HPDE6-E6E7 (cell line): ENCODE results near the gene SAE1.

ENCODE experiments used
- DNase-seq: peaks from one replicate; pipeline ENCODE4 v3.0.0; 2011; ENCODE audit warnings: missing footprints; ENCODE audit errors: extremely low spot score

SAE1 gene

DNA sequence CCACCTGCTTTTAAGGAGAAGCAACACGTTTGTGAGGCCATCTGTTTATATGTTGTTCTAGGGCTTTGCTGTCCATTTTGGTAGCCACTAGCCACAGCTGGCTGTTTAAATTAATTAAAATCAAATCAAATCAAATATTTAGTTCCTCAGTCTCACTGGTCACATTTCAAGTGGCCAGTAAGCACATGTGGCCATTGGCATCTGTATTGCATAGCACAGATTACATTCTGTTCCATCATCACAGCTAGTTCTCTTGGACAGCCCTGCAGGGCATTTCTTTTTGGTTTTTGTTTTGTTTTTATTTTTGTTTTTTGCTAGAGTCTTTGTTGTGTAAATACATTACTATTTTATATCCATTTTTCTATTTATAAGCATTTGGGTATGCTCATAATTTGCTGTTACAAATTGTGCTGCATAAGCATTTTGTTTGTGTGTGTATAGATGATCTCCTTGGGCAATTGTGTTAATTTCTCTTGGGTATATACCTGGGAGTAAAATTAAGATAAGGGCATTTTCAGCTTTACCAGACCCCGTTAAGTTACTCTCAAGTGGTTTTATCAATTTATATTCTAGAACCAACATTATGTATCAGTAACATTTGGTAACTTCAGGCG, 31.3 kb downstream of the SAE1 start:
- no peak for DNase-seq

DNA sequence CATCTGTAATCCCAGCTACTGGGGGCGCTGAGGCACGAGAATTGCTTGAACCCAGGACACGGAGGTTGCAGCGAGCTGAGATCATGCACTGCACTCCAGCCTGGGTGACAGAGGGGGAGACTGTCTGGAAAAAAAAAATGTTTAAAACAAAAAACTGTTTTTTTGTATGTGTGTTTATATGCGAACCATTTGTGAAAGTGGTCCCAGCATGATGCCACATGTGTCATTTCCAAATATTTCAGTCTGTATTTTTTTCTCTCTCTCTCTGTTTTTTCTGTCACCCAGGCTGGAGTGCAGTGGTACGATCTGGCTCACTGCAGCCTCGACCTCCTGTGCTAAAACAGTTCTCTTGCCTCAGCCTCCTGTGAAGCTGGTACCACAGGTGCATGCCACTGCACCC, 37.4 kb downstream of the SAE1 start:
- no peak for DNase-seq

- no peak for DNase-seq
Measured at GRCh38 chr19:47172666-47173455, 42.2 kb downstream of the SAE1 start.

DNA sequence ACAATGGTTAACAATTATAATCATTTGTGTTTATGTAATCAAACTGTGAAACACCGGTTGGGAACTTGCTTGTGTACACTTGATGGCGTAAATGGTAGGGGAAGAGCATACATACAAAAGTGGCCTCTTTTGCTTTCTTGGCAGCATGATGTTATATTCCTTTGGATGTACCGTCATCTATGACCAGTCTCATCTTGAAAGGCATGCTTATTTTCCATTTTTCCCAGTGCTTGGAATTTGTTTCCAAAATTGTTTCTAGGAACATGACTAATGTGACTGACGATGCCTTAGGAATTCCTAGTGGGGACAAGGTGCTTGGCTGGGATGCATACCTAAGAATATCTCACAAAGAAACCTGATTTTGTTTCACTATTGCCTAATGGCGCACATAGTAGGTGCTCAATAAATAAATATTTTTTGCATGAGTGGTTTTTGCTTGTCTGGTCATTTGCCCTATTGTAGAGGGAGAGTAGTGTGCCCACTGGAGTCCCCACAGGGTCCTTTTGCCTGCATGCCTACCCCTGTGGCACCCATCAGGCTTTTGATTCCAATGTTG, 45.5 kb downstream of the SAE1 start:
- no peak for DNase-seq

GRCh38 chr19:47176627-47177090, 46.0 kb downstream of the SAE1 start:
- no peak for DNase-seq

DNA sequence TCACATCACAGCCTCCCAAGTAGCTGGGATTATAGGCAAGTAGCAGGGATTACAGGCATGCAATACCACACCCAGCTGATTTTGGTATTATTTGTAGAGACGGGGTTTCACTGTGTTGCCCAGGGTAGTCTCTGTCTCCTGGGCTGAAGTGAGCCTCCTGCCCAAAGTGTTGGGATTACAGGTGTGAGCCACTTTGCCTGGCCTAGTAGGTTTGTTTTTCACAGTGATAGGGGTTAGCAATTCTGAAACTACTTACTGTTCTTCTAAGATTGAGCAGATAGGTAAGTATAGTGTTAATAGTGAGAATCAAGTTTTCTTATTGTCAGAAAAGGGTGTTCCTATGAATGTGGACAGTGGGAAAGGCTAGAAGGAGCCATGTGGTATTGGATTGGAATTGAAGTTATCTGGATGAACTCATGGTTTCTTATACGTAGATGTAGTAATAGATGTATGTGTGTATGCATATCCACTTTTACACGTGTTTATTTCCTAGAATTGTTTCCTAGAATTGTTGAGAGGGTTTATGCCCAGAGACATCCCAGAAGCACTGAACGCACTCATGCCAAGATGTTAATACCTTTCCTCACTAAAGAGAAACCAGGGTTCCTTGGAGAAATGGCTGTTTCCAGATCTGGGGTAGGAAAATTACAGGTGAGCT, 49.1 kb downstream of the SAE1 start:
- no peak for DNase-seq

- DNase-seq, result no peak
Measured at GRCh38 chr19:47183601-47184000, 53.0 kb downstream of the SAE1 start.

- no peak for DNase-seq
Measured at GRCh38 chr19:47186446-47187334, 56.1 kb downstream of the SAE1 start.

DNA sequence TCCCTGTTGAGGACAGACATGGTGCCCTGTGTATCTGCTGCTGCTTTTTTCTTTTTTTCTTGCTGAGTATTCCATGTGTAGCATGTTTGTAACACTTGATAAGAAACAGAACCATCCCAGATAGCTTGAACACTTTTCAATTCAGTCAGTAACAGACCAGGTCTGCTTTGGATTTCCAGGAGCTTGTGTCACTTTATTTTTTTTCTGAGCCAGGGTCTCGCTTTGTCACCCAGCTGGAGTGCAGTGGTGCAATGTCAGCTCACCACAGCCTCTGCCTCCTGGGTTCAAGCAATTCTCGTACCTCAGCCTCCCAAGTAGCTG, 56.7 kb downstream of the SAE1 start:
- no peak for DNase-seq

GRCh38 chr19:47187797-47188196, 57.2 kb downstream of the SAE1 start:
- no peak for DNase-seq

DNA sequence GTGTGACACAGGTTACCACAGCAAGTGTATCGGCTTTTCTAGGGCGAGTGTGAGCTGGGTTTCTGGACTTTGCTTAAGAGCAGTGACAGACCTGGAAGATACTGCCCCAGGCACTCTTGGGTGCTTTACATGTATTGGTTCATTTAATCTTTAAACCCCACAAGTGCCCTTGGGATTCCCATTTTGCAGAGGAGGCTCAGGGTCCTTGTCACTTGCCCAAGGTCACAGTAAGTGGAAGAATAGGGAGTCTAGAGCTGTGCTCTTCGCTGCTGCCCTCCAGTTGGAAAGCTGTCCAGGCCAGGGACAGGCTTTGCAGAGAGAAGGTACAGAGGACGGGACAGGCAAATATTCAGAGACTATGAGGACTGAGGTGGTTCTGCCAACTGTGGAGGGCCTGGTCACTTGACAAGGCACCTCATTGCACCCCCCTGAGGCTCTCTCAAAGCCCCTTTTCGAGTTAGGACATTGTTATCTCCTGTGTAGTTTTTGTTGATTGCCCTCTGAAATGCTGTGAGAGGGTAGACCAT, 57.9 kb downstream of the SAE1 start:
- no peak for DNase-seq

GRCh38 chr19:47190167-47190727, 59.6 kb downstream of the SAE1 start:
- DNase-seq, result no peak

DNA sequence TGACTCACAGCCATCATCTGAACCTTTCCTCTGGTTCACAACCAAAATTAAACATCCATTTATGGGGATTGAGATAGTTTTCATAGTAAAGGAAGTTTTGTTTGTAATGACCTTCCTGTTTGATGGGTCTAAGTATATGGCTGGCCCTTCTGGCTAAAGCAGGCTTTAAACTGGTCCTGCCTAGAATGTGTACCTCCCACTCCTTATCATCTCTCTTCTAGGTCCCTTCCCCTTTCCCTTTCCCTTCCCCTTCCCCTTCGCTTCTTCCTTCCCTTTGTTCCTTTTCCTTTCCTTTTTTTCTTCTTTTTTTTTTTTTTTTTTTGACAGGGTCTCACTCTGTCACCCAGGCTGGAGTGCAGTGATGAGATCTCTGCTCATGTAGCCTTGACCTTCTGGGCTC, 64.8 kb downstream of the SAE1 start:
- DNase-seq, result no peak

DNA sequence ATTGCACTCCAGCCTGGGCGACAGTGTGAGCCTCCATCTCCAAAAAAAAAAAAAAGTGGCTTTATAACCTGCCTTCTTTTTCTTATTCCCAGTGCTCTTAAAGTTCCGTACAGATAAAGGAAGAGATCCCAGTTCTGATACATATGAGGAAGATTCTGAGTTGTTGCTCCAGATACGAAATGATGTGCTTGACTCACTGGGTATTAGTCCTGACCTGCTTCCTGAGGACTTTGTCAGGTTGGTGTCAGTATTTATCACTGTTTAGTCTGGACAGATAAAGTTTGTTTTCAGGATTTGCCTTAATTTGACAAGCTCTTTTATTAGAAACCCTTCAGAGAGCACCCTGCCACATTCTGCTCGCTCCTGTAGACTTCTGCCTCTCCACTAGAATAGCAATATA, 66.5 kb downstream of the SAE1 start:
- DNase-seq, result no peak

- no peak for DNase-seq
Measured at GRCh38 chr19:47200530-47200929, 69.9 kb downstream of the SAE1 start.

GRCh38 chr19:47203254-47203653, 72.6 kb downstream of the SAE1 start:
- DNase-seq, result no peak

- DNase-seq, result no peak
Measured at GRCh38 chr19:47209319-47210179, 78.9 kb downstream of the SAE1 start.

DNA sequence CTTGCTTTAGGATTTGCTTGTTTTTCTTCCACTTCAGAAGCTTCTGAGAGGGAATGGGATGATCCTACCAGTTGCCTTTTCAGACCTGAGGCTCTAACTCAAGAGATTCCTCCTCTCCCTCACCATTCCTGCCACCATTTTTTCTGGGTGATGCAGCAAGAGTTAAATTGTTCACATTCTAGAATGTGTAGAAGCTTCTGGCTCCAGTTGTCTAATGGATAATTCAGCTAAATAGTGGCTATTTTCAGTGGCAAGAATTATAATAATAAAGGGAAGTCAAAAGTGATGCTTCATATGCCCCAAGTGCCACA, 79.5 kb downstream of the SAE1 start:
- DNase-seq, result no peak

DNA sequence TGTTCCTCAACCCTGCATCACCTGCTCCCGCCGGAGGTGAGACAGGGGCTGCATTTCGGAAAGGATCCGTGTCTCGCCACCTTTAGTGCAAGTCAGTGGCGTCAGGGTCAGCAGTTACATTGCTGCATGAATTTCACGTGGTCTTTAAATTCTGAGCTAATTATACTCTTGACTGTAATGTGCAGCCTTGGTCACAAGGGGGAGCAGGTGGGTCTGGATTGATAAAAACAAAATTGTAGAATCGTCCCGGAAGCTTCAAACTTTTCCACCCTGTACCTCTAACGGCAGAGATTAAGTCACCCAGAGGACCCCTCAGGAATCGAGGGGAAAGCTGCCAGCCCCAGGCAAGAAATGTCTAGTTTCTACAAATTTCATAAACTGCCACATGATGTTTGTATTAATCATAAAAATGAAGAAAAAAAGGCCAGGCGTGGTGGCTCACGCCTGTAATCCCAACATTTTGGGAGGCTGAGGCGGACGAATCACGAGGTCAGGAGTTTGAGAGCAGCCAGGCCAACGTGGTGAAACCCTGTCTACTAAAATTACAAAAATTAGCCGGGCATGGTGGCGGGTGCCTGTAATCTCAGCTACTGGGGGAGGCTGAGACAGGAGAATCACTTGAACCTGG, 80.2 kb downstream of the SAE1 start:
- DNase-seq, result no peak

DNA sequence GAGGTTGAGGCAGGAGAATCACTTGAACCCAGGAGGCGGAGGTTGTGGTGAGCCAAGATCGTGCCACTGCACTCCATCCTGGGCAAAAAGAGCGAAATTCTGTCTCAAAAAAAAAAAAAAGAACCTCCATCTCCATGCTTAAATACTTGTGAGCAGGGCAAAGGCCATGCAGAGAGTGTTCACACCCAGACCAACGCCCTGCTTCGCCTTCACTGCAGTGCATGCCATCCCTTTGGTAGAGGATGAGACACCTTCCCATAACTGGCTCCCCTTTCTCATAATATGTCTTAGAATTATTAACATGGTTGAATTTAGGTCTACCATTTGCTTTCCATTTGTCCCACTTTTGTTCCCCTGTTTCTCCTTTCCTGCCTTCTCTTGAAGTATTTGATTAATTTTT, 84.9 kb downstream of the SAE1 start:
- no peak for DNase-seq
